NOMO-1 treated with DMSO at 0.1 percent for 48 hours (cell line): ENCODE data around the gene SERPINC1.
A peak's percentile ranks its signal among the peaks of the same experiment; 100 is the strongest.
"Not testable (repeated sequence)": the region's sequence is repeated elsewhere in the genome, so short reads cannot be mapped to it uniquely, and the experiment has no call there.

Experiments
- DNase-seq: peaks from one replicate; lab custom pipeline; 2025; ENCODE audit not compliant: unreplicated experiment; lab: John Stamatoyannopoulos, UW

Gene SERPINC1

GRCh38 chr1:173893611-173894010, 23.5 kb downstream of the SERPINC1 start:
- no peak for DNase-seq

GRCh38 chr1:173889885-173890284, 27.2 kb downstream of the SERPINC1 start:
- no peak for DNase-seq

GRCh38 chr1:173888749-173889148, 28.4 kb downstream of the SERPINC1 start:
- no peak for DNase-seq

- DNase-seq, result no peak
These were observed 29.5 kb downstream of the SERPINC1 start for GRCh38 chr1:173887627-173888026.

GRCh38 chr1:173886746-173887611, 30.1 kb downstream of the SERPINC1 start:
- DNase-seq, result no peak

GRCh38 chr1:173884701-173885100, 32.4 kb downstream of the SERPINC1 start:
- no peak for DNase-seq

GRCh38 chr1:173881117-173881516, 36.0 kb downstream of the SERPINC1 start:
- DNase-seq, result not testable (repeated sequence)

GRCh38 chr1:173878251-173878650, 38.9 kb downstream of the SERPINC1 start:
- no peak for DNase-seq

GRCh38 chr1:173876732-173877131, 40.4 kb downstream of the SERPINC1 start:
- no peak for DNase-seq

GRCh38 chr1:173871500-173871899, 45.6 kb downstream of the SERPINC1 start:
- no peak for DNase-seq

- no peak for DNase-seq
These were observed 46.0 kb downstream of the SERPINC1 start for GRCh38 chr1:173871091-173871490.

GRCh38 chr1:173870252-173871075, 46.7 kb downstream of the SERPINC1 start:
- no peak for DNase-seq

- DNase-seq, result peak; percentile 55
These were observed 48.1 kb downstream of the SERPINC1 start for GRCh38 chr1:173869021-173869359.

GRCh38 chr1:173868266-173869020, 48.7 kb downstream of the SERPINC1 start, which contains the start of gene ZBTB37:
Gene ZBTB37, plus strand, starts transcription at chr1:173868380. Its CDS starts 1,846 bp downstream, at chr1:173870226.
- DNase-seq, result peak; percentile 89

- peak; percentile 98 for DNase-seq
These were observed 49.3 kb downstream of the SERPINC1 start, which contains the start of gene GAS5 for GRCh38 chr1:173867753-173868265. Gene GAS5, minus strand, starts transcription at chr1:173867989.

- DNase-seq, result no peak
These were observed 49.9 kb downstream of the SERPINC1 start for GRCh38 chr1:173867141-173867752.

GRCh38 chr1:173866413-173867115, 50.6 kb downstream of the SERPINC1 start:
- no peak for DNase-seq

GRCh38 chr1:173865468-173866164, 51.5 kb downstream of the SERPINC1 start:
- DNase-seq, result no peak

- no peak for DNase-seq
These were observed 52.8 kb downstream of the SERPINC1 start for GRCh38 chr1:173864179-173864867.
